HG03342 (cell line): ENCODE results near the gene ZKSCAN5.
"Not testable (repeated sequence)": the region's sequence is repeated elsewhere in the genome, so short reads cannot be mapped to it uniquely, and the experiment has no call there.

Experiments
- ATAC-seq: cut with Tn5 transposase; IDR thresholded peaks from one replicate; pipeline ENCODE4 v1.9.1; 2021; ENCODE audit warnings: mild to moderate bottlenecking, moderate library complexity; ENCODE audit not compliant: unreplicated experiment

The ZKSCAN5 gene

GRCh38 chr7:99497766-99498545 lies 6.5 kb upstream of the ZKSCAN5 start:
- ATAC-seq, result no peak

DNA sequence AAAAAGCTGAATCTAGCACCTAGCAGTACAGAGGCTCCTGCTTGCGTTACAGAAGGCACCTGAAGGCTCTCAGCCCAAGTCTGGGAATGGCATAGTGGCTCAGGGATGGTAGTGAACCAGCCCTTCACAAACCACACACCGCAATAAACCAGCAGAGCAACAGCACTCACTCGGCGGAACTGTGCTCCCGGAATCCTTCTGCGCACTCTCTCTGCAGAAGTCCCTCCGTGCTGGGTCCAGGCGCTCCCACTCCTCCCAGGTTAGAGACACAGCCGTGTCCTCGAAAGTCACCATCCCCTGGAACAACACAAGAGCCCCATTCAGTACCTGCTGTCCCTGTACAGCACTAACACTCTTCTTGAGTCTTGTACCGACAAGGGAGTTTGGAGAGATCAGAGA lies 5.9 kb upstream of the ZKSCAN5 start:
- ATAC-seq, result no peak

GRCh38 chr7:99499371-99499720 lies 5.1 kb upstream of the ZKSCAN5 start:
- ATAC-seq, result peak; percentile 24

- peak; percentile 40 for ATAC-seq
Observed at GRCh38 chr7:99499721-99500636, 4.5 kb upstream of the ZKSCAN5 start, which contains the start of gene ZNF394. ZNF394 (minus strand) TSS chr7:99500281; CDS start chr7:99500093, 188 bp downstream.

DNA sequence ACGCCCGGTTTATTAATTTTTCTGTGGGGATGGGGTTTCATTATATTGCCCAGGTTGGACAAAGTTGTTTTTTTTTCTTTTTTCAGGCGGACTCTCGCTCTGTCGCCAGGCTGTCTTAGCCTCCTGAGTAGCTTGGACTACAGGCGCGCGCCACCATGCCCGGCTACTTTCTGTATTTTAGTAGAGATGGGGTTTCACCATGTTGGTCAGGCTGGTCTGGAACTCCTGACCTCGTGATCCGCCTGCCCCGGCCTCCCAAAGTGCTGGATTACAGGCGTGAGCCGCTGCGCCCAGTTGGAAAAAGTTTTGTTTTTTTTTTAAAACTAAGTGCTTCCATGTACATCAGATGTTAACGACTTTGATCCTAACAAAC lies 3.8 kb upstream of the ZKSCAN5 start:
- ATAC-seq, result no peak

- not testable (repeated sequence) for ATAC-seq
Observed at GRCh38 chr7:99501236-99501635, 3.2 kb upstream of the ZKSCAN5 start.

DNA sequence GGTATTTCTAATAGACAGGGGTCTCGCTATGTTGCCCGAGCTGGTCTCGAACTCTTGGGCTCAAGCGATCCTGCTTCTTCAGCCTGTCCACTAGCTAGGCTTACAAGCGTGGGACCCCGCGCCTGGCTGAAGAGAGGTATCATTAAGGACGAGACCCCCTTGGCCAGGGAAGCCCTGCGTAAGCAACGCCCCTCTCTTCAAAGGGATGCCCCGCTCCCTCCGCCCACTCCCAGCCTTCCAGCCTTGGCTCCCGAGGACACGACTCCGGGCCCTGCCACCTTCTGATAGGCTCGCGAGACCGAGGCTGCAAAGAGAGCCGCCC lies 220 bp upstream of the ZKSCAN5 start:
- ATAC-seq, result no peak

GRCh38 chr7:99505324-99505662 lies 831 bp downstream of the ZKSCAN5 start:
- no peak for ATAC-seq

DNA sequence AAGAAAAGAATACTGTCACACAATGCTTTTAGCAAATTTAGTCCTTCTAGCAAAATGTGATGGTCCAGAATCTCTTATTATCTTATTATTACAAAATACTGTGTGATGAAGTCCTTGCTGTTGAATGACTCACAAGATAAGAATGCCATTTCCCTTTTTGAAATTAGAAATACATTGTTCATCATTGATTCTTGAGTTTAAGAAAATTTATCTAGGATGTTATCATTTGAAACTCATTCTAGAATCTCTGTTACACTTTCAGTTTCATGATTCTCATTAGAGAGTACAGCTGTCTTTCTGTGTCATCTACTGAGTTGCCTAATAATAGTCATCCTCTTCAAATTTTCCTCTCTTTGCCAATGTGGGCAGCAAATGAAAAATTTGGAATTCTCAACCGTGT lies 9.6 kb downstream of the ZKSCAN5 start:
- ATAC-seq, result no peak

DNA sequence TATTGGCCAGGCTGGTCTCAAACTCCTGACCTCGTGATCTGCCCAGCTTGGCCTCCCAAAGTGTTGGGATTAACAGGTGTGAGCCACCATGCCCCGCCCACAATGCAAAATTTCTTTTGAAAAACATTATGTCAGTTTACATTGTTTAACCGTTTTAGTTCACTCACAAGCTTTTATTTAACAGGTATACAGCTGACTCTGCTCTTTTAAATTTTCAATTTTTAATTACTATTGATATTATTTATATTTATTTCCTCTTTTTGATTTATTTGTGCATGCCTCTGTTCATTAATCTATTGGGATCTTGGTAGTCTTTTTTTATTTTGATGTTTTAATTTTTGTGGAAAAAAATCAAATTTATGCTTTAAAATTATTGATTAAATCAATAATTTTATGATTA lies 16.9 kb downstream of the ZKSCAN5 start:
- no peak for ATAC-seq

GRCh38 chr7:99525713-99526440 lies 21.4 kb downstream of the ZKSCAN5 start:
- ATAC-seq, result no peak

DNA sequence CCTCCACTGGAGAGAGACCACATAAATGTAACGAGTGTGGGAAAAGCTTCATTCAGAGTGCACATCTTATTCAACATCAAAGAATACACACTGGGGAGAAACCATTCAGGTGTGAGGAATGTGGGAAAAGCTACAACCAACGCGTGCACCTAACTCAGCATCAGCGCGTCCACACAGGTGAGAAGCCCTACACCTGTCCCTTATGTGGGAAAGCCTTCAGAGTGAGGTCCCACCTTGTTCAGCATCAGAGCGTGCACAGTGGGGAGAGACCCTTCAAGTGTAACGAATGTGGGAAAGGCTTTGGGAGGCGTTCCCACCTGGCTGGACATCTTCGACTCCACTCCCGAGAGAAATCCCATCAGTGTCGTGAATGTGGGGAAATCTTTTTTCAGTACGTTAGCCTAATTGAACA lies 26.9 kb downstream of the ZKSCAN5 start:
- no peak for ATAC-seq

DNA sequence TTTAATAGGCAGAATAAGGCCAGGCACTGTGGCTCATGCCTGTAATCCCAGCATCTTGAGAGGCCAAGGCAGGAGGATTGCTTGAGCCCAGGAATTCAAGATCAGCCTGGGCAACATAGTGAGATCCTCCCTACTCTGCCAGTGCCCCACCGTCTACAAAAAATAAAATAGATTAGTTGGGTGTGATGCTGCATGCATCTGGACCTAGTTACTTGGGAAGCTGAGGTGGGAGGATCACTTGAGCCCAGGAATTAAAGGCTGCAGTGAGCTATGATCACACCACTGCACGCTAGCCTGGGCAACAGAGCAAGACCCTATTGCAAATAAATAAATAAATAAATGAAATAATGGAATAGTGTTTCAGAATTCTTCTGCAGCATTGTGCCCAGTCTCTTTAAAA lies 31.2 kb downstream of the ZKSCAN5 start:
- ATAC-seq, result no peak

- ATAC-seq, result no peak
Observed at GRCh38 chr7:99539213-99539811, 34.9 kb downstream of the ZKSCAN5 start.

GRCh38 chr7:99540542-99540941 lies 36.1 kb downstream of the ZKSCAN5 start:
- ATAC-seq, result no peak

DNA sequence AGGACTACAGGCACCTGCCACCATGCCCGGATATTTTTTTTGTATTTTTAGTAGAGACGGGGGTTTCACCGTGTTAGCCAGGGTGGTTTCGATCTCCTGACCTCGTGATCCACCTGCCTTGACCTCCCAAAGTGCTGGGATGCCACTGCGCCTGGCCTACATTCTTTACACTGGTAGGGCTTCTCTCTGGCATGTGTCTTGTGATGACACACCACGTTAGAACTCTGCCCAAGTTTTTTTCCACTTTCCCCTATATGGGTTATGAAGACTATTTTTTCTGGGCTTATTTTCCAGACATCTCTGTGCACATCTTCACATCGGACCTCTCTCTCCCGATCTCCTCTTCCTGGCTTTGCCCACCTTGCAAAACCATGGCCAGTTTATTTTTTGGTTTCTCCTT lies 36.8 kb downstream of the ZKSCAN5 start:
- no peak for ATAC-seq

- ATAC-seq, result no peak
Observed at GRCh38 chr7:99543081-99543671, 38.7 kb downstream of the ZKSCAN5 start.

GRCh38 chr7:99543916-99544315 lies 39.5 kb downstream of the ZKSCAN5 start:
- ATAC-seq, result no peak

- not testable (repeated sequence) for ATAC-seq
Observed at GRCh38 chr7:99545308-99545707, 40.8 kb downstream of the ZKSCAN5 start.

GRCh38 chr7:99549545-99549944 lies 45.1 kb downstream of the ZKSCAN5 start:
- ATAC-seq, result not testable (repeated sequence)

GRCh38 chr7:99551334-99551733 lies 46.9 kb downstream of the ZKSCAN5 start:
- ATAC-seq, result no peak
